ENCODE data around the gene KLF12.

KLF12 gene

DNA sequence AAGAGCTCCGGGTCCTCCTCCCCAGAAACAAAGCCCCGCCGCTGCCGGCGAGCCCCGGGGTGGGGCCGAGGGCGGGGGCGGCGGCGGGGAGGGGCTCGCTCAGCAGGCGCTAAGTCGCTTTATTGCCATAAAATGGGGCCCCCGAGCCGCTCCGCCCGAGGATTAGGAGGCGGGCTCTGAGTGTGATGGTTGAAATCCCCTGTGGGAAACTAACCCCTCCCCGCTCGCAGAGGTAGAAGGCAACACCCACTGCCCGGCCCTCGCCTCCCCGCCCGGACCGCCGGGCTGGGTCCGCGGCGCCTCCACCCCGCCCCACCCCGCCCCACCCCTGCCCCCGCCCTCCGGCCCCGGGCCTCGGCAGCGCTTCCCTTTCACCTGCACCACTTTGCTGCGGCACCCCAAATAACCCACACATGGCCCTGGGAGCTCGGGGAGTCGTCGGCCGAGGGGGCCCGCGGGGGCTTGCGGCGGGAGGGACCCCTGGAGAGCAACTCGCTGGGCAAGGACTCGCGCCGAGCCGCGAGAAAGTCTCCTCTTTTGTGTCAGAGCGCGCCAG, at the start of gene KLF12:
TSS of gene KLF12 (minus strand) at position 184 of the 556 bp plus-strand sequence.
- DNase-seq (ENCODE audit: low read depth, low spot score), result peak; percentile 80

DNA sequence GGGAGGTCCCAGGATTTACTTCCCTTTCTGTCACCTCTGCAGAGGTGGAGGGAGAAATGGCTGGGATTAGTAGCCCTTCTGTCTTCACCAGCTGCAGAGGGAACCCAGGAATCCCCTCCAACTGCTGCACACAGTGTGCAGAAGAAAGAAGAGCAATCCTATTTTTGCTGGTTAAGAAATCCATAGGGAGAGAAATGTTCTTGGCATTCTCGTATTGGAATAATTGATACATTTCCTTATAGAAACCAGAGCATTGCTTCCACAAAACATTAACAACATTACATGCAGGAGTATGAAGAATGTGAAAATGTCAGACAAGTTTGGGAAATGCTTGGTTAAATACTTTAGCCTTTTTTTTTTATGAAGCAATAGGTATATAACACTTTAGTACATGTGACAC, 48.3 kb upstream of the KLF12 start:
- no peak for DNase-seq (ENCODE audit: low read depth, low spot score)
- Histone ChIP-seq H3K4me1 (ENCODE audit: insufficient read depth, insufficient read length) (no peaks in the 10 kb centered on the region), H3K9ac (ENCODE audit: insufficient read length, low read depth) (no peak overlapping the region), H3K4me3 (ENCODE audit: insufficient read length, low read depth) (no peak overlapping the region), H3K36me3 (ENCODE audit: insufficient read depth, insufficient read length, low read length) (no peaks in the 10 kb centered on the region), H3K27me3 (ENCODE audit: insufficient read depth, insufficient read length) (no peaks in the 10 kb centered on the region), H3K9me3 (ENCODE audit: insufficient read depth, low read length) (no peaks in the 10 kb centered on the region)
- TF ChIP-seq YY1 (IDR thresholded peaks at IDR 0.05; ENCODE audit: insufficient read depth, insufficient read length) (no peak), SUZ12 (IDR thresholded peaks at IDR 0.05; ENCODE audit: extremely low read depth, insufficient read depth, insufficient read length) (no peak), ZNF274 (IDR thresholded peaks at IDR 0.05; ENCODE audit: low read depth, low read length) (no peak)

More for the DNA sequence above, at the start of gene KLF12:
- H3K36me3 ChIP-seq (ENCODE audit: insufficient read depth, insufficient read length, low read length), result no peaks in the 10 kb centered on the region
- TF ChIP-seq YY1 (IDR thresholded peaks at IDR 0.05; ENCODE audit: insufficient read depth, insufficient read length), result no peak
- no peak for TF ChIP-seq SUZ12 (IDR thresholded peaks at IDR 0.05; ENCODE audit: extremely low read depth, insufficient read depth, insufficient read length)
- no peak for TF ChIP-seq ZNF274 (IDR thresholded peaks at IDR 0.05; ENCODE audit: low read depth, low read length)
- peak within 1 kb of the TSS; percentile 63 for H3K4me3 ChIP-seq (ENCODE audit: insufficient read length, low read depth)
- H3K9me3 ChIP-seq (ENCODE audit: insufficient read depth, low read length), result no peaks in the 10 kb centered on the region
- H3K27me3 ChIP-seq (ENCODE audit: insufficient read depth, insufficient read length), result peaks cover 19% of the 10 kb centered on the region
- no peaks in the 10 kb centered on the region for H3K4me1 ChIP-seq (ENCODE audit: insufficient read depth, insufficient read length)
- peak within 1 kb of the TSS; percentile 79 for H3K9ac ChIP-seq (ENCODE audit: insufficient read length, low read depth)

DNA sequence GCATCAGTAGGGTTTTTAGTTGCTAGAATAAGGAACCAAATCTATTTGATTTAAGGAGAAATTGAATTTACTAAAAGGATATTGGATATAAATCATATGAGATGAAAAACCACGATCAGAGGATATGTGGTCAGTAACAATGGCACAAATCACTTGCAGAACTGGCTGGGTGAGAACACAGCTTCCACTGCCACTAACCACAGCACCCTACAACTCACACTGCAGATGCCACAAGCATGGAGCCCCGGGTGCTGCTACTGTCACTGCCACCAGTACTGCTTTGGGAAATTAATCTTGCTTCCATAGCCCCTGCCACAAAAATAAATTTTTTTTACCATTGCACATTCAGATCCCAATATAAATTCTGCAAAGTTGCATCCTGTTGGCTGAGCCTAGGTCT, 40.6 kb upstream of the KLF12 start:
- TF ChIP-seq YY1 (IDR thresholded peaks at IDR 0.05; ENCODE audit: insufficient read depth, insufficient read length) (no peak), SUZ12 (IDR thresholded peaks at IDR 0.05; ENCODE audit: extremely low read depth, insufficient read depth, insufficient read length) (no peak), ZNF274 (IDR thresholded peaks at IDR 0.05; ENCODE audit: low read depth, low read length) (no peak)
- Histone ChIP-seq H3K4me1 (ENCODE audit: insufficient read depth, insufficient read length) (no peaks in the 10 kb centered on the region), H3K9ac (ENCODE audit: insufficient read length, low read depth) (no peak overlapping the region), H3K36me3 (ENCODE audit: insufficient read depth, insufficient read length, low read length) (no peaks in the 10 kb centered on the region), H3K4me3 (ENCODE audit: insufficient read length, low read depth) (no peak overlapping the region), H3K9me3 (ENCODE audit: insufficient read depth, low read length) (no peaks in the 10 kb centered on the region), H3K27me3 (ENCODE audit: insufficient read depth, insufficient read length) (no peaks in the 10 kb centered on the region)
- DNase-seq (ENCODE audit: low read depth, low spot score), result no peak

DNA sequence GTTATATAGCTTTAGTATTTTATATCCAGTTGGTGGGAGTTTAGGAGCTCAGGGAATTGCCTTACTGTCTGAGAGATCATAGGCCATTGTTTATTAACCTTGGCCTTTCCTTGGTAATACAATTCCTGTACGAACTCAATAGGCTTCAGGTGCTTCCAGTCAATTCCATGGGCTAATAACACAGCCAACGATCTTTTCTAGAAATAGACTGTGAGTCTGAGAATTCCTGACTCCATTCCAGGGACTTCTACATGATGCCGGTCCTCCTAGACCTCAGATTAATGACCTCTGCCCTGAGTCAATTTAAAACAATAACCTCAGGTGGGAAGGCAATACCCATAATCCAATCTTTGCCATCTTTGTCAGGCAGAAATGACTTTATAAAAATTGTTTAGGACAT, 39.6 kb upstream of the KLF12 start:
- TF ChIP-seq SUZ12 (IDR thresholded peaks at IDR 0.05; ENCODE audit: extremely low read depth, insufficient read depth, insufficient read length) (no peak), ZNF274 (IDR thresholded peaks at IDR 0.05; ENCODE audit: low read depth, low read length) (no peak), YY1 (IDR thresholded peaks at IDR 0.05; ENCODE audit: insufficient read depth, insufficient read length) (no peak)
- Histone ChIP-seq H3K4me3 (ENCODE audit: insufficient read length, low read depth) (no peak overlapping the region), H3K4me1 (ENCODE audit: insufficient read depth, insufficient read length) (no peaks in the 10 kb centered on the region), H3K9ac (ENCODE audit: insufficient read length, low read depth) (no peak overlapping the region), H3K9me3 (ENCODE audit: insufficient read depth, low read length) (no peaks in the 10 kb centered on the region), H3K27me3 (ENCODE audit: insufficient read depth, insufficient read length) (no peaks in the 10 kb centered on the region), H3K36me3 (ENCODE audit: insufficient read depth, insufficient read length, low read length) (no peaks in the 10 kb centered on the region)
- no peak for DNase-seq (ENCODE audit: low read depth, low spot score)

DNA sequence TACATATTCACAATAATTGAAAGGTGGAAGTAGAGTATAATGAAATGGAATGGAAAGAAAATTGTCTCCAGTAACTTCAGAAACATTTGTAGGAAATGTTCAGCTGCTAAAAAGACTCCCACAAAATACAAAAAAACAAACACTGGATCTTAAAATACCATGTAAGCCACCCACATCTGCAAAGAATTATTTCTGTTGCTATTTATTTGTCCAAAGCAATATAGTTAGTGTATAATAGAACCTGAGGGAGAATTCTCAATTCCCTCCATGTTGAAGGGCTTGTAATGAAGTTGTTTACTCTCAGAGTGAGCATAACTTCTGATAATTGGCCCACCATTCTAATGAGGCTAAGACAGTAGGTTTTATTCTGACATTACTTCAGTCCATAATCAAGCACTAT, 37.4 kb upstream of the KLF12 start:
- no peak for DNase-seq (ENCODE audit: low read depth, low spot score)
- Histone ChIP-seq H3K4me3 (ENCODE audit: insufficient read length, low read depth) (no peak overlapping the region), H3K27me3 (ENCODE audit: insufficient read depth, insufficient read length) (no peaks in the 10 kb centered on the region), H3K4me1 (ENCODE audit: insufficient read depth, insufficient read length) (no peaks in the 10 kb centered on the region), H3K9me3 (ENCODE audit: insufficient read depth, low read length) (no peaks in the 10 kb centered on the region), H3K9ac (ENCODE audit: insufficient read length, low read depth) (no peak overlapping the region), H3K36me3 (ENCODE audit: insufficient read depth, insufficient read length, low read length) (no peaks in the 10 kb centered on the region)
- TF ChIP-seq YY1 (IDR thresholded peaks at IDR 0.05; ENCODE audit: insufficient read depth, insufficient read length) (no peak), SUZ12 (IDR thresholded peaks at IDR 0.05; ENCODE audit: extremely low read depth, insufficient read depth, insufficient read length) (no peak), ZNF274 (IDR thresholded peaks at IDR 0.05; ENCODE audit: low read depth, low read length) (no peak)

DNA sequence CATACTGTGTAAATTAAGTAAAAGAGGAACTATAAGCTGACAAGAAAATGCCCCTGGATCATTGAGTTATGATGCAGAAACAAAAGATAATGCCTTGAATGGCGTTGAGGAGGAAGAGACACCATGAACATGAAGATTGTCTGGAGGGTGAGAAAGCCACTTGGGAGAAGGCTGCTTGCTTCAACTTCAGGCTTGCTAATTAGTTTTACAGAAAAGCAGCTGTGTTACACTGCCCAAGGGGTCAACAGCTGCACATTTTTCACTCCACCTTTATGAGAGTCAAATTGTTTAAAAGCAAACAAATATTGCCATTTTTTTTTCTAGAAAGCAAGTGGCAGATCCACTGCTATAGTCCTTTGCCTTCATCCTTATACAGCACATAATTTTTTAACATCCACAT, 35.5 kb upstream of the KLF12 start:
- TF ChIP-seq SUZ12 (IDR thresholded peaks at IDR 0.05; ENCODE audit: extremely low read depth, insufficient read depth, insufficient read length) (no peak), YY1 (IDR thresholded peaks at IDR 0.05; ENCODE audit: insufficient read depth, insufficient read length) (no peak), ZNF274 (IDR thresholded peaks at IDR 0.05; ENCODE audit: low read depth, low read length) (no peak)
- DNase-seq (ENCODE audit: low read depth, low spot score), result no peak
- Histone ChIP-seq H3K4me3 (ENCODE audit: insufficient read length, low read depth) (no peak overlapping the region), H3K9ac (ENCODE audit: insufficient read length, low read depth) (no peak overlapping the region), H3K27me3 (ENCODE audit: insufficient read depth, insufficient read length) (no peaks in the 10 kb centered on the region), H3K36me3 (ENCODE audit: insufficient read depth, insufficient read length, low read length) (no peaks in the 10 kb centered on the region), H3K9me3 (ENCODE audit: insufficient read depth, low read length) (no peaks in the 10 kb centered on the region), H3K4me1 (ENCODE audit: insufficient read depth, insufficient read length) (no peaks in the 10 kb centered on the region)

DNA sequence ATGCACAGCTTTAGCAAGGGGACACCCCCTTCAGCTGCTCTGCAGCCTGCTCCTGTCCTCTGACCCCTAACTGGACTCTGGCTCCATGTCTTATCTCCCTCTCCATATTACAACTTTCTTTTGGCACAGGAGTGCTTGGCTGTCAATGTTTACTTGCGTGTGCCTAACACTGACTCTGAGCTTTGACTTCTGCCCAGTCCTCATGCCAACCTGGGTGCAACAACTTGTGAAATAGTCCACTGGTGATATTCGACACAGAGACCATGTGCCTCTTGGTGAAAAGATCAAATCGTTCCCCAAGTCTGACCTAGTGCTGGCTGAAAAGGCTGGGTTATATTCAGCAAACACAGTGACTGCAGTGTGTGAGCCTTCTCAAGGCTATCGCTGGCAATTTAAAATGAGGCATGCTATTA, 34.1 kb upstream of the KLF12 start:
- Histone ChIP-seq H3K4me3 (ENCODE audit: insufficient read length, low read depth) (no peak overlapping the region), H3K9ac (ENCODE audit: insufficient read length, low read depth) (no peak overlapping the region), H3K27me3 (ENCODE audit: insufficient read depth, insufficient read length) (no peaks in the 10 kb centered on the region), H3K9me3 (ENCODE audit: insufficient read depth, low read length) (no peaks in the 10 kb centered on the region), H3K4me1 (ENCODE audit: insufficient read depth, insufficient read length) (no peaks in the 10 kb centered on the region), H3K36me3 (ENCODE audit: insufficient read depth, insufficient read length, low read length) (no peaks in the 10 kb centered on the region)
- DNase-seq (ENCODE audit: low read depth, low spot score), result no peak
- TF ChIP-seq ZNF274 (IDR thresholded peaks at IDR 0.05; ENCODE audit: low read depth, low read length) (no peak), YY1 (IDR thresholded peaks at IDR 0.05; ENCODE audit: insufficient read depth, insufficient read length) (no peak), SUZ12 (IDR thresholded peaks at IDR 0.05; ENCODE audit: extremely low read depth, insufficient read depth, insufficient read length) (no peak)
